ENCODE data around the gene MYNN.
"Not testable (repeated sequence)": the region's sequence is repeated elsewhere in the genome, so short reads cannot be mapped to it uniquely, and the experiment has no call there.

The MYNN gene
- 7.0 to 28.4 (median 14.1) reads per million in 17 experiments for total RNA-seq

- peak; percentile 93 to 96 (median 95) for DNase-seq
These were observed at the start of gene MYNN for GRCh38 chr3:169772897-169773816. TSS of gene MYNN (plus strand) at chr3:169773396. CDS start at chr3:169774296, 900 bp downstream.

DNA sequence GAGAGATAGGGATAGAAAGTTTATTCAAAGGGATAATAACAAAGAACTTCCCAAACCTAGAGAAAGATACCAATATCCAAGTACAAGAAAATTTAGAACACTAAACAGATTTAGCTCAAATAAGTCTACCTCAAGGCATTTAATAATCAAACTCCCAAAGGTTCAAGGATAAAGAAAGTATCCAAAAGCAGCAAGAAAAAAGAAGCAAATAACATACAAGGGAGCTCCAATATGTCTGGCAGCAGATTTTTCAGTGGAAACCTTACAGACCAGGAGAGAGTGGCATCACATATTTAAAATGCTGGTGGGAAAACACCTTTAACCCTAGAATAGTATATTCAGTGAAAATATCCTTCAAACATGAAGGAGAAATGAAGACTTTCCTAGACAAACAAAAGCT is 41.3 kb upstream of the MYNN start:
- not testable (repeated sequence) for DNase-seq

GRCh38 chr3:169739067-169739466 is 34.1 kb upstream of the MYNN start:
- DNase-seq = no peak

DNA sequence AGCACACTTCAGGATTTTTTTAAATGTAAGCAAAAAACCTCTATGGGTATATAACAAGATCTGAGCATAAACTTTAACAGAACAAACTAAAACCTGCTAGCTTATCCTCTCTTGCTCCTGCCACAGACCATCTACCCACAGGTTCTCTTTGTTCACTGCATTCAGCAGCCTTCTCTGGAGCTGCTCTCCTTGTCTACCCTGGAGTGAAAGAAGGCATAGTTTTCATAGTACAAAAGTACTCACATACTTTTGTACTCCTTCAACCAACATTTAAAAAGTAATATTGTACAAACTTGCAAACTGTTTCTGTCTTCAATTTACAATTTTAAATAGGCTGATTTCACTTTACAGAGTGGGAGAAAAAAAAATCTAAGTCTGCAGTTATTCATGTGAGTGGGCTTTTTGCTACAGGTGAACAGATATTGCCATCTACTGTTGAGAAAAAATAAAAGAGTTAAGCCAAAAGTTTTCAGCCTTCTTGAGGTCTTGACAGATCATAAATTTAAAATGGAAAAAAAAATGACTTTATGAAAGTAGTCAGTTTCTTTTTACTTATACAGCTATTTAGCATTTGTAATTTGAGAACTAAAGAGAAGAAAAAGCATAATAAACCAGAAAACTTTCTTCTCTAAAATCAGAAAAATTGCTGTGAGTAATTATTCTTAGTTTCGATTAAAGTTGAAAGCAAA is 28.7 kb upstream of the MYNN start:
- no peak for DNase-seq

- peak in 3 of 4 experiments; percentile 7 to 34 (median 11) for DNase-seq
These were observed 26.3 kb upstream of the MYNN start for GRCh38 chr3:169746924-169747323.

DNA sequence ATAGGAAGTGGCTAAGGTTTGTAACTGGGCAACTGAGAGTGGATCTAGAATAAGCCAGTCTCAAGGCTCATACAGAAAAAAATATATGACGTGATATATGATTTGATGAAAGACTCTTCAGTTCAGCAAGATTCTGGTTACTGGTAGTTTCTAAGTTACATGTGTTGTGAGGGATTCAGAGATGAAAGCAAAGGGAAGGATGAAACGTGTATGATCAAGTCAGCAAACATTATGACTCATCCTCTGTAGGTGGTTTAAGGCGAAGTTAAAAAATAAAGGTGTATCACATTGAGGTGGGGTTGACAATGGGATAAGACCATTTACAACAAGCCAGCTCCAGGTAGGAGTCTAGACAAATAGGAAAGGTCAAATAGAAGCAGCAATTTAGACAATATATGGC is 24.5 kb upstream of the MYNN start:
- DNase-seq = no peak

DNA sequence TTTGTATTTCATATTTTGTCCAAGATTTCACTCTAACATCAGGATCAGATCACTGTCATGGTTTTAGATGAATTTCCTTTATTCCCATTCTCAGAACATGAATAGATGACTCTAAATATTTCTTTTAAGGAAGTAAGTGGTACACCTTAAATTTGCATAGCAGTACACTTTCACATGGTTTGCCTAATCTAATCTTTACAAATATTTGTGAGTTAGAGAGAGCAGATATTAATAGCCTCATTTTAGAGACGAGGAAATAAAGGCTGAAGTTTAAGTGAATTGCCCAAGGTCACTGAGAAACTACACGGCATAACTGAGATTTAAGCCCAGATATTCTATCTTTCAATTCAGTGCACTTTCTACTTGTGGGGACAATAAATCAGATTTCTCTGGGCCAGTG is 22.5 kb upstream of the MYNN start:
- DNase-seq = no peak

GRCh38 chr3:169751875-169752274 is 21.3 kb upstream of the MYNN start:
- DNase-seq = no peak

DNA sequence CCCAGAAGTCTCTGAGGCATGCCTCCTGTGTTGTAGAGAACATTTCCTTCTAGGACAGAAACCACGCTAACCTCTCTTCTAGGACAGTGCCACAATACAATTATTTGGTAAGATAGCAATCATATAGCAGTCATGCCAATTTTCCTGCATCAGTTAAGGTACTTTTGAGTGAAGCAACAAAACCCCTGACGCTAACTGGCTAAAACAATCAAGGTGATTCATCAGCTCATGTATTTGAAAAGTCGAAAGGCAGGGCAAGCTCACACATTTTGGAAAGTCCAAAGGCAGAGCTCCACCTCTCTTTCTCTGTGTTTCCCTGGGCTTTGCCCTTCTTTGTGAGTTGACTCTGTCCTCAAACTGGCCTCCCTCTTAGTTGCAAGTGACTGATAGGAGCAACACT is 18.5 kb upstream of the MYNN start:
- DNase-seq = no peak

DNA sequence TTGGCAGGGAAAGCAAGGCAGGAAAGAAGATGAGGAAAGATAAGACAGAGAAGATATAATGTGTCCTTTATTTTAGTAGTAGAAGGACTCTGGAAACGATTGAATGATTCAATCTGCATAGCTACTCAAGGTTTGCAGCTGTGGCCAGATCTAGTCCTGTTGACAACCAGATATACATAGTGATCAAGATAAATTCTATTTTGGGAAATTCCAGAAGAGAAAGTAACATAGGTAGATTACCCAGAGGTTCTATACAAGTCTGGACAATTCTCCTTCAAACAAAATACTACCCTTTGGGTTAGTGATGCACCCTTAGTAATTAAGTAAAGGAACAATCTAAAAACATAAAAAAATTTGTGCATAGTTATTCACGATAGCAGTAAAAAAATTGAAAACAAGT is 17.7 kb upstream of the MYNN start:
- DNase-seq = no peak

DNA sequence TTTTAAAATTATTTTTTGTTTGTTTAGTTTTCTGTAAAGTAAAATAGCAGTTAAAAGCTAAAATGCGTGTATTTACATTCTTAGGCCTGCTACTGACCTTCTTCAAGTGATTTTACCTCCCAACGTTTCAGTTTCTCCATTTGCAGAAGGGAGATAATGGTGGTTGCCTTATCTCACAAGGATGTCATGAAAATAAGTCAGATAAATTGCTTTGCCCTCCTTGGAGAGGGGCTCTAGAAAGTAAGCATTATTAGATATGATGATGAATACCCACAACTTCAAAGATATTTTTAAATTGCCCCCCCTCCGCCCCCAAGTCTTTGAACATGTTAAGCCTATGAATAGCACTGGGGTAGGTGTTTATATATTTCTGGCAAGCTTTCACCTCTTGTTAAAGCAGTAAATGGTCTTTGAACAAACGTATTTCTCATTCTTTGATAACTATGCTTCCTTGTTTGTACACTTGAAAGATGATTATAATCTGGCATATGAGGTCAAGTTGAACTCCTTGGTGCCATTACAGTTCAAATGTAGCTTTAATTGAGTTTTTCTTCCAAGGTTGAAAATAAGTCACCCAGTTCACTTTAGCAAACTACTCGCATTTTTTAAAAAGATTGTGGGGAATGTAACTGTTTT is 14.7 kb upstream of the MYNN start:
- no peak for DNase-seq

GRCh38 chr3:169759256-169759655 is 13.9 kb upstream of the MYNN start:
- DNase-seq = peak in 1 of 4 experiments; percentile 43

GRCh38 chr3:169760479-169760878 is 12.7 kb upstream of the MYNN start:
- peak in 1 of 4 experiments; percentile 18 for DNase-seq

GRCh38 chr3:169764312-169764881 is 8.8 kb upstream of the MYNN start:
- DNase-seq = peak; percentile 77 to 89 (median 87)

- DNase-seq = peak; percentile 87 to 92 (median 92)
These were observed 8.1 kb upstream of the MYNN start, which contains the start of gene TERC for GRCh38 chr3:169764882-169765612. TSS of gene TERC (minus strand) at chr3:169765060.

DNA sequence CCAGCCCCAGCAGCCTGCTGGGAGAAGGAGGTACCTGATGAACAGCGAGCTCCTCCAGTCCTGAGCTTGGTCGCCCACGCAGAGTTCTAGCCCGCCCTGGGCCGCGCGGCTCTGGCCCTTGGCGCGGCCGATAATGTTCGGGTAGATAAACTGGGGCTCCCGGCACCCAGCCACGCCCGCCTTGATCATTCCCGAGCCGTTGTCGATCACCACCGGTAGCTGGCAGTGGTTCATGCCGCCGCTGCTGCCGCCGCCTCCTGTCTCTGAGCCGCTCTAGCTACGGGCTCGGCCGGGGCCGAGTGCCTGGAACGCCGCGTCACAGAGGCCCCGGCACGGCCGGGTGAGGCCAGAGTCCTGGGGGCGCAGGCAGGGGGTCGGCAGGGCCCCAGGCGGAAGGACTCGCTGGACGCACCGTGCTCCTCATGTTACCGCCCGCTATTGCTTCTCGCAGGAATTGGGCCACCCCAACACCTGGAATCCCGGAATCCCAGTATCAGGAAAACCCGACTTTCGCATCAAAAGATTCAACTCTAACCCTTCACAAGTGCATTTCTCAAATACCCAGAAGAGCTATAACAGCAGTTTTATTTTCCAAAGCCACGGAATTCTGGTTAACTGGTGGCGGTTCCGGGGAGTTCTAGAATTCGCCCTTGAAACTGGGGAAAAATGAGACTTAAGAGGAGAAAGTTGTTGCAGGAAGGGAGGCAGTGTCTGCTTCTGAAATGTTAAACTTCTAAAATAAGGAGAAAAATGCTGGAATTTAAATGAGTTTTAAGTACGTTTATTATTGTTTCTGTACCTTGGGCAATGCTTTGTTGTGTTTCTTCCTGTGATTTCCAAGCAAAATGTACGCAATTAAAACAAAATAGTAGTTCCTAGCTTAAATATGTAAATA is 3.7 kb upstream of the MYNN start, which contains the start of gene ACTRT3:
Gene ACTRT3 (minus strand): TSS at position 275 of the 895 bp plus-strand sequence. CDS start 41 bp downstream, at position 234.
- peak; percentile 71 to 86 (median 80) for DNase-seq

- DNase-seq = peak; percentile 77 to 92 (median 79)
These were observed 1.5 kb upstream of the MYNN start for GRCh38 chr3:169771497-169772304.

GRCh38 chr3:169772305-169772896 is 795 bp upstream of the MYNN start:
- DNase-seq = peak; percentile 65 to 82 (median 77)

GRCh38 chr3:169774186-169774585 is 990 bp downstream of the MYNN start:
- no peak for DNase-seq
